ENCODE data around the gene TOP3B.

The TOP3B gene

DNA sequence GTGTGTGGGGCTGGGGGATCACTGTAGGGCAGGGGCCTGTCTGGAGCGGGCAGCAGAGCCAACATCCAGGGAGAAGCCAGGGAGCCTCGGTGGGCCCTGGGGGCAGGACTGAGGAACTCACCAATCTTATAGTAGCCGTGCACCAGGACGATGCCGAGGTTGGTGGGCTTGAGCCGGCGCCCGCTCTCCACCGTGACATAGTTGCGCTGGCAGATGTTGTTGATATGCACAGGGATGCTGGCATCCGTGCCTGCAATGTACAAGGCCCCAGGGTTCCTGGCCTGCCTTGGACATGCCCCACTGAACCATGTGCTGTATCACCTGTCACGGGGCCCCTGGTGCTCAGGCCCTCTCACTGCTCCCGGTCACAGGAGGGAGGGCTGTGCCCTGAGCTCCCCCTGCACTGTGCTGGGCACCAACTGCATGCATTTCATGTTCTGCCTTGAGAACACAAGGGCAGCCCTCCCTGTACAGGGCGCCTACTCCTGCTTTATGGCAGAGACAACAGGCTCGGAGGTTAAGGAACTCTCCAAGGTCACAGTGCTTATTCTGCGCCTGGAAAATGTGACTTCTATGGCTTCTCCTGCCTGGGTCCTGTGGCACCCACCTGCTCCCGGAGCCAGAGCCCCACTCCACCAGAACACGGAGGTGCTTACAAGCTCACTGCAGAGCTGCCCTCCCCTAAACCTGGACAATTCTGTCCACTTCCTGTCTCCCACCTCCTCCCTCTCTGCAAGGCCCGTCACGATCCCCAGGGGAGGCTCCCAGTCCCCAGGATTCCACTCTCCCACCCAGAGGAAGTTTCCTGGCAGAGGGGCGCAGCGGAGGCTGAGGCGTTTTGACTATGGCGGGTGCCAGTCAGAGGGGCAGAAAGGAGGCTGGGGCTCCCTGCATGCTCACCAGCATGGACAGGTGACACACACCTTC lies 22.1 kb downstream of the TOP3B start:
- DNase-seq = no peak

DNA sequence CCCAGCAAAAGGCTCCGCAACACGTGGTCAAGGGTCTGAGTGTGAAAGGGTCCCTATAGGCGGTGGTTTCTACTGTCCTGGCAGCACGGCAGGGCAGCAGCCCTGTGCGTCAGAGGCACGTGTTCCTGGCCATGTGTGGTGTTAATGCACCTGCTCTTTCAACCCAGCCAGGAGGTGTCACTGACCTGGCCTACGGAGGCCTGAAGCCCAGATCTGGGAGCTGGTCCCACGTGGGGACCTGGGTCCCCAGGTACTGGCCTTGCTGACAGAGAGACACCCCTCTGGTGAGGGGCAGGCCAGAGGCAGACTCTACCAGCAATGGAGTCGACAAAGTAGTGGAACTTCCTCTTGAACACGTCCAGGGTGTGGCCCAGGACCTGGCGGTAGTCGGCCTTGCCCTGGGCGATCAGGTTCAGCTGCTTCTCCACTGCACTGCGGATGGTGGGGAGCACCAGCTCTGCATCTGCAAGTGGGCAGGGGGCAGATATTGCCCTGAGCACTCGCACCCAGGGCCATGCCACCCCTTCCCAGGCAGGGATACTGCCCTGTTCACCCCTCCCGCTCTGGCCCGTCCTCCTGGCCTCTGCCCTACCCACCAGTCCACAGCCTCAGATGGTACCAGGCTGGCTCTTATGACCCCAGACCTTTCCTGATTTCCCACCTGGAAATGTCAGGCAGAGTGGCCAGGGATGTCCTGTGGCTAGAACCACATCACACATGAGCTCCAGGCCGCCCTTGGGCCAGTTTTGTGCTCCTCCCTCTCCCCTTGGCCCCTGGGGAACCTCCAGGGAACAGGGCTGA lies 23.1 kb downstream of the TOP3B start:
- DNase-seq = no peak

DNA sequence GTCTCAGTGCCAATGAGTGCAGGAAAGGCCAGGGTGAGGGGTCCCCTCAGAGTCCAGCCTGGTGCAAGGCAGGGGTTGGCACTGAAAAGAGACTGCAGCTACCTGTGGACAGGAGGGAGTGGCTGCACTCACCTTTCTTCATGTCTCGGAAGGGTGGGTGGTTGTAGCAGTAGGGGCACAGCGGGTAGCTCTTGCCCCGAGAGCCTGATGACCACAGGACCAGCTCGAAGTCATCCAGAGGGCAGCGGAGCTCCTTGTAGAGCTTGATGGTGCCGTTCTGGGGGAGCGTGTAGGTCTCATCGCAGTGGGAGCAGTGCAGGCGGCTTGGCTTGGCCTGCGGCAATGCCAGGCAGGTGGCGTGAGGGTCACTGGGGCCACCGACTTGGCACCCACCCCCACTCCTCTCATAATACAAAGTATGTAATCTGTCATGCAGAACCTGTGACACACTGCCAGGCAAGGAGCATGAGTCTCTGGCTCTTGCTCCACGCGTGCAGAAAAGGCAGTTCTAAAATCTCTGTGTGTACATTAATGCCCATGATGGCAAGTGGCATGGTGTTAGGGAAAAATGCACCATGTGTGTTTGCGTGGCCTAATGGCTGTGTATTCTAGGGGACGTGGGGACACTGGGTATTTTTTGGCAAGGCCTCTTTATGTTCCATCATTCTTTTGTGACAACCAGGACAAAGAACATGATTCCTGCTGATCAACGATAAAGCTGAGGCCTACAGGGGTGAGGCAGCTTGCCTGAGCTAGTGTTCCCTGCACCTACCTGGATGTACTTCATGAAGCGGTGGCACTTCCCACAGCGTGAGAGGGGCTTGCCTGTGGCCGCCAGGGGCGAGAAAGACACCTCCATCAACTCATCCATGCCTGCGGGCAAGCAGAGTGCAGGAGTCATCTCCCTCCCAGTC lies 24.0 kb downstream of the TOP3B start:
- DNase-seq = no peak

DNA sequence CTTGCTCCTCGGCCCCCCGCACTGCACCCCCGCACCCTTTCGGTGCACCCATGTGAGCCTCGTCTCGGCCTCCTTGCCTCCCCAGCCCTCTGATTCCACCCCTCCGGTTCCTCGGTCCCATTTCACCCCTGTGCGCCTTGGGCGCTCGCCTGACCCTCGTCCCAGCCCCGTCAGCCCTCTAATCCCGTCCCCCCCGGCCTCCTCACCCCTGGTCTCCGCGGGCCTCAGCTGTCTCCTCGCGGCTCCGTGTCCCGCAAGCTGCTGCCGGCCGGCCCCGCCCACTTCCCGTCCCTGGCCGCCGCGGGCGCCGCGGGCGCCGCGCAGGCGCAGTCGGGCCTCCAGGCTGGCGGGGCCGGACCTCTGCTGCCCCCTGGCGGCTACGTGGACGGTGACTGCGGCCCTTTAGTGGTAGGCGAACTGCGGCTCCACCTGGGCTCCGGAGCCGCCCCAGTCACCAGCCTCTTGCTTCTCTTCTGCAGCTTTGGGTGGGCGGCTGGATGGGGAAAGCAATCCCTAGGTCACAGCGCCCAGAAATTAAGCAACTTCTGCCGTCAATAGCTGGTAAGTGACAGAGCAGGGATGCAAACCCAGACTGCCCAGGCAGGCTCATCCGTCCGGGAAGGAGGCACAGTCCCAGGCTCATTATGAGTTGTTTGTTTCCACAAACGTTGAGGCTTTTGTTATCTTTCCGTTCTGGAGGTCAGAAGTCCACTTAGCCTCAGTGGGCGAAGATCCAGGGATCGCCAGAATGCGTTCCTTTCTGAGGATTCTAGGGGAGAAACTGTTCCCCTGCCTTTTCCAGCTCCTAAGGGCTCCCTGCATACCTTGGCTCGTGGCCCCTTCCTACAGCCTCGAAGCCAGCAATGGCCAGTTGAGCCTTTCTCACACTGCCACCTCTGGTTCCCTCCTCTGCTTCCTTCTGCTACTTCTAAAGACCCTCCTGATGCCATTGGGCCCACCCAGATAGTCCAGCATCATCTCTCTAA lies 29.7 kb downstream of the TOP3B start, which contains the start of gene PPM1F:
Gene PPM1F (minus strand): TSS at position 263 of the 986 bp plus-strand sequence. CDS start 6,800 bp downstream, outside the sequence.
- peak; percentile 71 to 83 for DNase-seq

DNA sequence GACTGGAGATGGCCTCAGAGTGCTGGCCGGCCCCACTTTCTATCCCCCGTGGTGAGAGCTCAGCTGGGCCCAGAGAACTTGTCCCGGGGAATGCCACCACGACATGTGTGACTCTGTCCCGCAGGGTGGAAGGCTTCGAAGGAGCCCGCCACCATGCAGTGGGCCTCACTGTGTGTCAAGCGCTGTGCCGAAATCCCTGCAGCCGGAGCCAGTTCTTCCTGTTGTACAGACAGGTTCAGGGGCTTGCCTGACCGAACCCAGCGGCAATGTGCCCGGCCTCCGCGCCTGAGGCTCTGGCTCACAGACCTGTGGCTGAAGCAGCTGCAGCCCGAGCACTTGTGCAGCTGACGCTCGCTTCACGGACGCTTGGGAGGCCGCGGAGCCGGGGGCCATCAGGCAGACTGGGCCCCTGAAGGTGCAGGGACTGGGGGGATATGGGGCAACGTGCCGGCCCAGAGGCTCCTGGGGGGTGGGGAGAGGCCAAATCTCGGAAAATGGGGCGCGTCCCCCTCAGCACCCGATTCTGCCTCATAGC lies 30.6 kb downstream of the TOP3B start:
- DNase-seq = peak in 1 of 2 donors; percentile 28

DNA sequence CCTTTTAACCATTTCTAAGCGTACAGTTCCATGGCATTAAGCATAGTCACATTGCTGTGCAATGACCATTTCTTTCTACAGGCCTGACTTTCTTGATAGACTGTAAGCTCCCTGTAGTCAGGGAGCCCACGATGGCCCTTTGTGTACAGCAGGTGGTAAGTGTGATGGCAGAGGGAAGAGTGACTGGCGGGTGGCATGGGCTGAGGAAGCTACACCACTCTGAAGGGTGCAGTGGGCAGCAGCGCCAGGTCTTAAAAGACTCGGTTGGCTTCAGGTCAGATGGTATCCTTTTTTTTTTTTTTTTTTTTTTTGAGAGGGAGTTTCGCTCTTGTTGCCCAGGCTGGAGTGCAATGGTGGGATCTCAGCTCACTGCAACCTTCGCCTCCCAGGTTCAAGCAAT lies 31.5 kb downstream of the TOP3B start:
- DNase-seq = no peak

DNA sequence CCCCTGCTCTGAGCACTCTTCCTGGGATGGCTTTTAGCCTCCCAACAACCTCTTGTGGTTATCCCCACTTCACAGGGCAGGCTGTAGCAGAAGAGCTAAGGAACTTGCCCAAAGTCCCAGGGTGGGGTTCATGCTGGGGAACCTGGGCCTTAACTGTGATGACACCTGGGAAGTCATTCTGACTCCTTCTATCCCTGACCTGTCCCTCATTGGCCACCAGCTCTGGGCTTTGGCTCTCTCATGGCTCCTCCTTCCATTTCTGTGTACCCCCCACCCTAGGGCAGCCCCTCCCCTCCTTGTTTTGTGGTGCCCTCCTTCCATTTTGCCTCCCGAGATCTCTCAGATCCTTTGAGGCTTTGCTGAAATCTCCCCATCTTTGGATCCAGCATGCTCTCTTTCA lies 32.6 kb downstream of the TOP3B start:
- DNase-seq = no peak

DNA sequence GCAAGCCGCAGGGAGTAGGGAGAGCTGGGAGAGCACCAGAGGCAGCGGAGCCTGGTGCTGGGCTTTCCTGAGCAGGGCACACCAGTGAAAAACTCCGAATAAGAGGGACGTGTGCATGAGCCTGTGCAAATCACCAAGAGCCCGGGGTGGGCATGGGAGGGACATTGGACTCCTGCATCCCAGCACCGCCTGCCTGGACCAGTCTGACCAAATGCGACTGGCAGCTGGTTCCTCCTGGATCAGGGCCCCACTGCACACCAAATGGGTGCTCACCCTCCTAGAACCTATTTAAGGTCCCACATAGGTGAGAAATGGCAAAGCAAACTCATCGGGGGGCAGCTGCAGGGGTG lies 33.0 kb downstream of the TOP3B start:
- DNase-seq = no peak

DNA sequence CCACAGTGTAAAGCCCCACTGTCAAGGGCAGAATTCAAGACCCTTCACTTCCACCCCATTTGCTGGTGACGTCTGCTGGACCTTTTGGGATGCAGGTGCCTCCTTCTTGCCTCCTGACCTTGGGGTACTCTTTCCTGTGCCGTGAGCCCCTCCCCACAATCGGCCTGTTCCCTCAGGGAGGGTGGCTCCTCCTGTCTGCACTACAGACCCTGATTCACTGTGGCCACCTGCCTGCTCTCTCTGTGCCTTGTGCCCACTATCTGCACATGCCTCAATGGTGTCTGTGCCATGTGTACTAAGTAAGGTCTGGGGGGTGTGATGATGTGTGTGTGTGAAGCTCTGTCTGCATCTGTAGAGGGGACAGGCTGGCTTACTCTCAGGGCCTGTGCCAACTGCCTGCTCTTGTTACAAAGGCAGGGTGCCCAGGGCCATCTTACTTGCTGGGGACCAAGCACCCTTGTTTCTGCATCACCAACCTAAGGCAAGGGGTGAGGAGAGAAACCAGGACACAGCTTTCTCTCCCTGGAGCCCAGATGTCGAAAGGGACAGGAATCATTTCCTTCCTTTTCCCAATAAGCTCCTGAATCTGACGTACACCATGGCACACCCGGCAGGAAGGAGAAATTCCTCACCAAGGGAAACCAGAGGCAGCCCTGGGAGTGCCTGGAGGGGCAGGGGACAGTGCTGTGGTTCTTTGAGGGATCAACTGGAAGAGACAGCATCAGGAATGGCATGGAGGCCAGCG lies 33.6 kb downstream of the TOP3B start:
- DNase-seq = no peak

DNA sequence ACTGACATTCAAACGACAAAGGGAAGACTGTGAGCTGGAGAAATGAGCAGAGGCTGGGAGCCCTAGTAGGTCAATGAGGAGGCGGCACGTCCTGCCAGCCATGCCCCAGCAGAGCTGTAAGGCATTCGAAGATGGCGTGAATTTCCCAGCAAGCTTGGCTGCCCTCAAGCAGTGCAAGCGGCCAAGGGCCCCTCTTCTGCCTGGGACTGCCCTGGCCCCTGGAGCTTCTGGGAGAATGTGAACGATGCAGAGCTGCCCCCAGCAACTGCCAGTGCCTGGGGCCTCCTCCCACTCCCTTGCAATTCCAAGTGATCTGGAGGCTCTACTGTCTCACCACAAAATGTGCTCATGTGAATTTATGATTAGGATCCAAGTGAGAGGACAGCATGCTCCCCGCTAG lies 34.2 kb downstream of the TOP3B start:
- no peak for DNase-seq

DNA sequence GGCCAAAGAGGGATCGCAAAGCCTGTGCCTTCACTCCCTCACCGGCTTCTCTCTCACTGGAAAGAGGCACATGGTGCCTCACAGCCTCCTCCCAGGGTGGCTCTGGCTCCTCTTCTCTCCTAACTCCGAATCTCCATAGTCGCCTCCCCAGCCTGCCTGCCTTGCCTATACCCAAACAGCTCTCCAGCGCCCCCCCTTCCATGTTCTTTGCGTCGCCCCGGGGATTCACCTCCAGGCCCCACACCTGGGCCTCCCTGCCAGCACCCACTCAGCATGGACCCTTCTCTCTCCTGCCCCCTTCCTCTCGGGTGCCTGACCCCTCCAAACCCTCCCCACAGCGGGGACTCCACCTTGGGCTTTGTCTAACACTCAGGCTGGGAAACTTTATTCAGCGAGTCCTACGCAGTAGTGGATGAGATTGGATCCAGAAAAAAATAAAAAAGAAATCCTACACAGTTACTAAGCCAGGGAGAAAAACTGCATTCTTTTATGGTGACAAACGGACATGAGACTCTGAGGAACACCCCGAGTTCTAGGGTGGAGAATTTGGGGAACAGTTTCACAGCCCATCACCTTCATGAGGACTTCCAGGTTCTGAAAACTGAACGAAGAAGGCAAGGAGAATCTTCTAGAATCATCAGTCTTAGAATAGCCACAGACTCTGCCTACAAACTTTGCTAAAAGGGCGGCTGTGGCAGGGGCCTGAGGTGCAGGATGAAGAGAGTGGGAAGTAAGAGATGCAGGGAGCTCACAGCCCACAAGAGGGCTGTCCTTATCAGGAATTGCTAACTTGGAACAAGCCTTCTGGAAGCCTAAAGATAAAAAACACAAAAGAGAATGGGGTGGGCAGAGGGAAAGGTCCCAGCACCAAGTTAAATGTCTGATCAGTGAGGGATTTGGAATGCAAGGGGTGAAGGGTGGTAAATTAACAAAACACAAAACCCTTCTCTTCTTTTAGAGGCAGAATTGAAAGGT lies 35.3 kb downstream of the TOP3B start:
- no peak for DNase-seq

DNA sequence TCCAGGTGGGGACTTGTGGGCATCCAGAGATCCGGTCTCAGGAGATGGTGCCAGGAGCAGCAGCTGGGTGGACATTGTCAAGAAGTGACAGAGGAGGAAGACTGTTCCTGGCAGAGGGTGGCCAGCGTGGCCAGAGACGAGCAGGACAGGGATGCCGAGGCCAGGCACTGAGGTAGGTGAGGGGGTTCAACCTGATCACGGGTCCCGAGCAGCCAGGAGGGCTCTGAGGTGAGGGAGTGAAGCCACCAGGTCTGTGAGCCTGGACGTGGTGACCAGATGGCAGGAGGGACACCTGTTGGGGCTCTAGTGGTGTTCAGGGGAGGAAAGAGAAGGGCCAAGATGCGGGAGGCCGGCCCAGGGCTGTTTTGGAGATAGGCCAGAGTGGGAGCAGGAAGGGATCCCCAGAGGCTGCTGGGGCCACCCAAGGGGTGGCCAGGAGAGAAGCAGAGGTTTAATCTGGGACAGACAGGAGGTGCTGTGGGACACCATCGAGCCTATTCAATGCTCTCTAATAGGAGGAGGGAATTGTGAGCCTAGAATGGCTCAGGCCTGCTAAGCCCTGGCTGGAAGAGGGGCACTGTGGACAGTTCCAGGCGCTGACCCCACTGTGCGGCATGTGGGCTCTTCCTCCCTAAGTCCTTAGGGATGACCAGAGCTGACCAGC lies 36.2 kb downstream of the TOP3B start:
- DNase-seq = no peak

DNA sequence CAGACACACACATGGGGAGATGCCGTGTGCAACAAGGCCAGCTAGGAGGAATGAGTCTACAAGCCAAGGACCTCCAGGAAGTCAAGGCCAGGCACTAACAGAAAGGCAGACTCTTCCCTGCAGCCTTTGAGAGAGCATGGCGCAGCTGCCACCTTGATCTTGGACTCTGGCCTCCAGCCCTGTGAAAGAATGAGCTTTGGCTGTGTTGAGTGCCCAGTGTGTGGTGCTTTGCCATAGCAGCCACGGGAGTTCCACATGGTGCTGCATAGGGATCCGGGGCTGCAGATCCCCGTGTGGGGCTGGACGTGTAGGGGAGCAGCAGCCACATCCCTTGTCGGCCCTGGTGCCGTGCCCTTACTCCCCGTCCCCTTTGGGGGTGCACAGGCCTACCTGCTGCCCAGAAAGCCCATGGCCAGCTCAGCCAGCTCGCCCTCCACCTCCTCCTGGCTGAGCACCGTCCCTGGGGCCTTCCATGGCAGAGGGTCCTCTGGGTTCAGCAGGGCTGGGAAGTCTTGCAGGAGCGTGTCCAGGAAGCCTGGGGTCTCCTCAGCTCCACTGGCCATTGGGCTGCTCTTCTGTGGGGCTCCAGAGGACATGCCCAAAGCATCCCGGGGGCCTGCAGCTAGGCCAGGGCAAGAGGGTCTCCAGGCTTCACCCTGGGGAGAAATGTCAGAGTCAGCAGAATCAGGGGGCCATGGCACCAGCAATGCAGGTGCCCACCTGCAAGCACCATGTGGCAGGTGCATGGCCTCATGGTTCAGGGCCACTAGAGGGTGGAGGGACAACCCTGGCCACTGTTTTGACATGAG lies 36.9 kb downstream of the TOP3B start:
- DNase-seq = no peak

DNA sequence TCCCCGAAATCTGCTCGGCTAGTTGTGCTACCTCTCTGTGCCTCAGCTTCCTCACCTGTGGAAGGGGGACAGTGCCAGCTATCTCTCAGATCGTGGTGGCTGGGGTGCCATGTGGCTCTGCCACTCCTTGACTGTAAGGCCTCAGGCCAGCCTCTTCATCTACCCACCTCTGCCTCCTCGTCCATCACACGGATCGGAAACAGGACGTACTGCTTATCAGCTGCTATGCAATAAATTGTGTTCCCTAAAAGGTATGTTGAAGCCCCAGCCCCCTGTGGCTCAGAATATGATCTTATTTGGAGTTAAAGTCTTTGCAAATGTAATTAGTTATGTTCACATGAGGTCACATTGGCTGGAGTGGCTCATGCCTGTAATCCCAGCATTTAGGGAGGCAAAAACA lies 37.7 kb downstream of the TOP3B start:
- DNase-seq = no peak

DNA sequence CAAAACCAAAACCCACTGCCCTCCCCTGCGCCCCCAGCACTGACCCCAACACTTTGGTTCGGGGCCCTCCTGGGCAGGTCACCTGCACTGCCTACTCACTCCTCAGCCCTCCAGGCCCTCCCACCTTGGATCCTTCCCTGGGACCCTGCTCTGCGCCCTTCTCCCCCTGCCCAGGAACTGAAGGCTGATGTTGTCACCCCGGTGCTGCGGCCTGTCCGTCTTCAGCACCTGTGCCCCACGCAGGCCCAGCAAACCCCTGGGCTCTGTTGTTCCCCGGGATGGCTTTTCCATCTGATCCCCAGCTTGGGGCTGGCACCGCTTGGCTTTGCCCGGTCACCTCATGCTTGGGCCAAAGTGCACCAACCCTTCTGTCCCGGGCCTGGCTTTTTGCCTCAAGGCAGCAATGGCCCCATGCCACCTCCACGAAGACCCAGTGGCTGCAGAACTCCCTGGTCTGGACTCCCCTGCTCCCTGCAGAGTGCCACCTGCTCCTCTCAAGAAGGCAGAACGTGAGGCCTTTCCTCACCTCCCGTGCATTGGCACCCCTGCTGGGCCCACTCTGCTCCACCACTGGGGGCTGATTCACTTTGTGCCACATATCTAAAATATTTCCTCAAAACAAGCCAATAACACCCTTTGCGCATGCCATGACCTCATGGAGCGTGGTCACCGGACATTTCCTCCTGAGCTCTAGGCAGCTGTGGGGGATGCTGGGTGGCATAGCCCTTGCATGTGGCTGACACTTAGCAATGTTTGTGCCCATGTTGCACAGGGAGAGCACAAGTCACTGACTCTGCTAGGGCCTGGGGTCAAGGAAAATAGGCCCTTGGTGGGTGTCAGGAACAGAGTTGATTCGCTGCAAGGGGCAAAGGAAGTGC lies 38.8 kb downstream of the TOP3B start:
- no peak for DNase-seq

DNA sequence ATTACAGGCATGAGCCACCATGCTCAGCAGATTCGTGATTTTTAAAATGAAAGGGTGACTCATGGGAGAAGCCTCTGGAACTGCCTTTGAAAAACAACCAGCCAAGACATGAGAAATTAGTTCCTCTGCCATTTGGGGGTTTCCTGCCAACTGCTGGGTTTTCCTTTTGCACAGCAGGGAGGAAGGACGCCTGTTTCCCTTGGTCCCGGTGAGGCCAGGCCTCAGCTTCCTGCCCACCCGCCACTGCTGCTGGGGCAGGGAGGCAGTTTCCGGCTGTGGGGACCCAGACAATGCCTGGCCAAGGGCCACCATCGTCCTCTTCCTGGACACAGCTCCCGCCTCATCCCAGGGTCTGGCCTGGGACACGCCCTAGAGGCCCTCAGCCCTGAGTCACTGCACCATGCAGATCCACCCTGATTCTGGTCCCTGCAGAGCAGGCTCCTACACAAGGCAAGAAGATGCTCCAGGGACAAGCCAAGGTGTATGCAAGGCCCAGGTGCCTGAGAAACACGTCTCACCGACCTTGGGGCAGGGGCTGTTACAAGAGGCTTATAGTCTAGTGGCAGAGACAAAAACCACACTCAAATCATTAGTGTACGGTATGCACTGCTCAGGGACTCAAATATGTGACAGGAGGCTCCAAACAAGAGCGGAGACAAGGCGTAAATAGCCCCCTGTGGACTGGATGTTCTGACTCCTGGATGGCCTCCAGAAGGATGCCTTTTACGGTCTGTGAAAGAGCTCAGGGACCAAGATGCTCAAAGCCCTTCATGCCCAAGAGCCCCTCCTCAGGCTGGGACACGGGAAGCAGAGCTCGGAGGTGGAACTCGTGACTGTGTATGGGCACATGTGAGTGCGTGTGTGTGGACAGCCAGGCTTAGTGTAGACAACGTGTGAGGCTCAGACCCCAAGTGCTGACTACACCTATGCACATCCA lies 39.9 kb downstream of the TOP3B start:
- peak; percentile 55 to 95 for DNase-seq
